Loucy (cell line): ENCODE results near the gene NHLRC3.

Experiments used
- EZH2phosphoT487 ChIP-seq: fragments of 200-600 bp; IDR thresholded peaks from 2 replicates; pipeline ENCODE4 v1.6.1; 2018; ENCODE audit warnings: antibody characterized with exemption, mild to moderate bottlenecking, moderate library complexity, borderline replicate concordance
- TF ChIP-seq, protein P1 (sequence below): fragments of 200-600 bp; sonication (generic); conservative IDR thresholded peaks from 2 replicates; pipeline ENCODE4 v1.5.1; 2014; ENCODE audit warnings: mild to moderate bottlenecking, antibody characterized with exemption, low read length

DNA sequence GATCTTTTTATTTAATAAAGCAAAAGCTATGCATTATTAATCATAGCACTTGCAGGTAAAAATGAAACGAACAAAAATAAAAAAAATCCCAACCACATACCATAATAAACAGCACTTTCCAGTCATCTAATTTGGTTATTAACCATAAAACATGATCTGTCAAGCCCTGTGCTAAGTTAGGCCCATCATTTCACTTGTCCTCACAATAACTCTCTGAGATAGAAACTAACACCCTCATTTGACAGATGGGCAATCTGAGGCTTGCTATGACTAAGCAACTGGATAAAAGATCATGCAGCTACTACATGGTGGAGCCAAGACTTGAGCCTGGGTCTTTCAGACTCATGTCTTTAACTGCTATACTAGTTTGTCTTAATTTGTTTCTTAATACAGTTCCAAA is 22.2 kb upstream of the NHLRC3 start:
- TF ChIP-seq, protein P1, sequence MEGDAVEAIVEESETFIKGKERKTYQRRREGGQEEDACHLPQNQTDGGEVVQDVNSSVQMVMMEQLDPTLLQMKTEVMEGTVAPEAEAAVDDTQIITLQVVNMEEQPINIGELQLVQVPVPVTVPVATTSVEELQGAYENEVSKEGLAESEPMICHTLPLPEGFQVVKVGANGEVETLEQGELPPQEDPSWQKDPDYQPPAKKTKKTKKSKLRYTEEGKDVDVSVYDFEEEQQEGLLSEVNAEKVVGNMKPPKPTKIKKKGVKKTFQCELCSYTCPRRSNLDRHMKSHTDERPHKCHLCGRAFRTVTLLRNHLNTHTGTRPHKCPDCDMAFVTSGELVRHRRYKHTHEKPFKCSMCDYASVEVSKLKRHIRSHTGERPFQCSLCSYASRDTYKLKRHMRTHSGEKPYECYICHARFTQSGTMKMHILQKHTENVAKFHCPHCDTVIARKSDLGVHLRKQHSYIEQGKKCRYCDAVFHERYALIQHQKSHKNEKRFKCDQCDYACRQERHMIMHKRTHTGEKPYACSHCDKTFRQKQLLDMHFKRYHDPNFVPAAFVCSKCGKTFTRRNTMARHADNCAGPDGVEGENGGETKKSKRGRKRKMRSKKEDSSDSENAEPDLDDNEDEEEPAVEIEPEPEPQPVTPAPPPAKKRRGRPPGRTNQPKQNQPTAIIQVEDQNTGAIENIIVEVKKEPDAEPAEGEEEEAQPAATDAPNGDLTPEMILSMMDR: no peak
- no peak for TF ChIP-seq EZH2phosphoT487
